HG03575 (cell line): ENCODE data around the gene GRID2.

ENCODE experiments used
- ATAC-seq: cut with Tn5 transposase; IDR thresholded peaks from one replicate; pipeline ENCODE4 v1.9.1; 2021; ENCODE audit not compliant: unreplicated experiment, insufficient number of reproducible peaks, low FRiP score; ENCODE audit errors: extremely low read depth

GRID2 gene

DNA sequence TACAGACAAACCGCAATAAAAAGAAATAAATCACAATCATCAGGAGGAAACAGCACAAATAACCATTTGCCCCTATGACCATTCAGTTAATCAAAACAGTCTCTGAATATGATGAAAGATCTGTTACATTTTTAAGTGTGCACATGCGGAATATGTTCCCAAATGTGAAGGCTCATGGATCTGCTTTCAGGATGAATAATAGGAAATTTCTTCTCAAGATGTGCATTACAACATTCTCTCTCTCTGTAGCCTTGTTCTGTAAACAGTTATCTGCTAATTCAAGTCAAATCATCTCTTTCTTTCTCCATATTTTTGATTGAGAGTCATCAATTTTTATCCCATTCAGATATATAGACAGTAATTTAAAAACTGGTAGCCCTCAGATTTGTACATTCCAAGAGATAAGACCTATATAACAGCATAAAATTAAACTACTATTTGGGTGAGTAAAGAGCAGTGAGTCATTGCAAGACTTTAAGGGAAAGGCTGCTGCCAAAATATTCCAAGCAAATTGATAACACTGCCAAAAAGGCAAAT lies 1090.8 kb downstream of the GRID2 start:
- ATAC-seq: no peak

GRCh38 chr4:93396272-93396671 lies 1092.5 kb downstream of the GRID2 start:
- ATAC-seq: no peak

DNA sequence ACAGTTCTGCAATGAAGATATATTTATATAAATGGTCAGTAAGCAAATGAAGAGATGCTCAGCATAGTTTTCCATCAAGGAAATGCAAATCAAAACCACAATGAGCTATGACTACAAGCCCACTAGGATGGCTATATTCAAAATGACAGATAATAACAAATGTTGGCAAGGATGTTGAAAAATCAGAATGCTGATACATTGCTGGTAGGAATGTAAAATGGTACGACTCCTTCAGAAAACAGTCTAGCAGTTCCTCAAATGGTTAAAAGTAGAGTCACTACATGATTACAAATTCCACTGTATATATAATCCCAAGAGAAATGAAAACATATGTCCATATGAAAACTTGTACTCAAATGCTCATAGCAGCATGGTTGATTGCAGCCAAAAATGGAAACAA lies 1099.8 kb downstream of the GRID2 start:
- no peak for ATAC-seq

DNA sequence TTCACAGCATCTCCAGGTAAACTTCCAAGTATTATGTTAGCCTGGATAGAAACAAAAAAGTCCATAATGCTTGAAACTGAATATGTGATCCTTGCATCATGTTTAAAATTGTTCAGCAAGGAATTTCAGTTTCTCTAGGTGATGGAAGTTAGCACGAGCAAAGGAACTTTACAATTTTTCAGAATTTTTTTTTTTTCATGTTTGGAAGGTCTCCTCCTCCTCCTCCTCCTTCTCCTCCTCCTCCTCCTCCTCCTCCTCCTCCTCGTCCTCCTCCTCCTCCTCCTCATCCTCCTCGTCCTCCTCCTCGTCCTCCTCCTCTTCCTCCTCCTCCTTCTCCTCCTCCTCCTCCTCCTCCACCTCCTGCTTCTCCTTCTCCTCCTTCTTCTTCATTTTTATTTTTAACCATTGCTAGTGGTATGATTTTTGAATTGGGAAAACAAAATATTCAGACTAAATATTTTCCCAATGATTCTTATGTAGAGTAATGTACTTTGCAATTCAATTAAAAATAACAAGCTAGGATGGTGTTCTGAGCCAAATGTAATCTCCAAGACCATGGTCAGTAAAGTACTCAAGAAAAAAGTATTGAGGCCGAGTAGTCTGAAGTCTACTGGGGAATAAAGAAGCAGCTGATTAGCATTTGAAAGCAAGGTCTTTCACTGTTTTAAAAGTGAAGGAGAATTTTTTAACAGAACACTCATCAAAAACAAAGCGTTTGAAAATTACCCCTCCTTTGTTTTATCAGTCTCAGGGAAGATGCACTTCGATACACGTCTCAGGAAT lies 1103.9 kb downstream of the GRID2 start:
- ATAC-seq: no peak

GRCh38 chr4:93409035-93409434 lies 1105.3 kb downstream of the GRID2 start:
- no peak for ATAC-seq

- no peak for ATAC-seq
Observed at GRCh38 chr4:93414041-93414550, 1110.3 kb downstream of the GRID2 start.

- ATAC-seq: no peak
Observed at GRCh38 chr4:93416344-93417128, 1112.8 kb downstream of the GRID2 start.

DNA sequence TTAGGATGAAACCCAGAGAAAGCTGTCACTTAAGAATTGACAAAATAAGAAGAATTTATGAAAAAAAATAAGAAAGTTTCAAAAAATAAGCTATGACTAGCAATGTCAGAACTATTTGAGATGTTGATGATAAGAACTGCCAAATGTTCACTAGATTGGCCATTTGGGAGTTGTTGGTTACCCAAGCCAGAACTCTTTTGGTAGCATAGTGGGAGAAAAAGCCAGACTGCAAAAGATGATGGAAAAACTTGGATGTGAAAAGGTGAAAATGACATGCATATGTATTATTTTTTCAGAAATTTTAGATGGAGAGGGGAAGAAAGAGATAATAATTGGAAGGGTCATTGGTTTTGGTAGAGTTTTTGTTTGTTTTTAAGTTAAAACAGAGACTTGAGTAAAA lies 1127.6 kb downstream of the GRID2 start:
- ATAC-seq: no peak

- ATAC-seq: no peak
Observed at GRCh38 chr4:93433840-93434239, 1130.1 kb downstream of the GRID2 start.

- no peak for ATAC-seq
Observed at GRCh38 chr4:93436000-93436626, 1132.3 kb downstream of the GRID2 start.

GRCh38 chr4:93437991-93438390 lies 1134.2 kb downstream of the GRID2 start:
- no peak for ATAC-seq

- ATAC-seq: no peak
Observed at GRCh38 chr4:93444860-93445259, 1141.1 kb downstream of the GRID2 start.

DNA sequence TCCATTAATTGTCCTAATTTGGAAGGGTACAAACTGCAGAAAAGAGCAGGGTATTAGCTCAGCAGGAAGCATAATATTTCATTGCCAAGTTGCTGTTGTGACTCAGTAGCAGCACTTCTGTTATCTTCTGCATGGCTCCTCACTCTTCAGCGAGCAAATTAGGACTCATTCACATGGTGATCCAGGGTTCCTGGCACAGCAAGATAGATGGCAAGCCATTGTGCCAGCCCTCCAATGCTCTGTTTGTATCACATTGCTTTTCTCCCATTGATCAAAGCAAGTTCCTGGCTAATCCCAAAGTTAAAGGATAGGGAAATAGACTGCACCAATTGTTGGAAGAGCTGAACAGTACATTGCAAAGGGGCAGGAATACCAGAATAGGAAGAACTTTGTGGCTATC lies 1142.3 kb downstream of the GRID2 start:
- ATAC-seq: no peak

GRCh38 chr4:93448691-93449293 lies 1145.0 kb downstream of the GRID2 start:
- ATAC-seq: no peak

DNA sequence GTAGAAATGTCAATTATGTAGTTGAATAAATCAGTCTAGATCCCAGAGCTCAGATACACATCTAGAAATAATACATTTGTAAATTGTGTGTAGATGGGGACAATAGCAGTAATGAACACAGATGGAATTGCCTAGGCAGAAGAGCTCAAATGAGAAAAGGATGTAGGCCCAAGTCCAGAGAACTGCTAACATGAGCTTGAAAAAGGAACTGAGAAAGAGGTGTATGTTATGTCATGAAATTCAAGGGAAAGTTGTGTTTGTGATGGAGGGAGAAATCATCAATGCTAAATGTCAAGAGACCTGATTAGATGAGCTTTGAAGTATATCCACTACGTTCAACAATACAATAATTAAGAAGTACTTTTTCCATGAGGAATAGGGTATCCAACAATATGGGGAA lies 1148.2 kb downstream of the GRID2 start:
- ATAC-seq: no peak

DNA sequence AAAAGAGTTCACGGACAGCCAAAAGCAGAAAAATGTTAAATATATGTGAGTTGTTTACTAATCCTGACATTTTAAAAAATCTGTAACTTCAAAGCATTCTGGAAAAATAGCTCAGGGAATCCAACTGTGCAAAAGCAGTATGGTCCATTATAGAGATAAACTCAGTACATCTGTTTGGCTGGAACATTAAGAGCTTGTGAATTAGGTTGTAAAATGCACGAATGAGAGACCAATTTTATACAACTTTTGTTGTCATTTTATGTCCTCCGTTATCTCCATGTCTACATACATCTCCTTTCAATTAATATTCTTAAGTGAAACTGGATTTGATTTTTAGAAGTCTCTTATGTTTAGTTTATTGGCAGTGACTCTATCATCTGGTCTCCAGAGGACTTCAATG lies 1157.8 kb downstream of the GRID2 start:
- ATAC-seq: no peak

GRCh38 chr4:93466446-93466845 lies 1162.7 kb downstream of the GRID2 start:
- ATAC-seq: no peak

- no peak for ATAC-seq
Observed at GRCh38 chr4:93467484-93468155, 1163.9 kb downstream of the GRID2 start.

GRCh38 chr4:93469560-93469959 lies 1165.8 kb downstream of the GRID2 start:
- no peak for ATAC-seq
